ENCODE measurements around the gene ZACN.

DNA sequence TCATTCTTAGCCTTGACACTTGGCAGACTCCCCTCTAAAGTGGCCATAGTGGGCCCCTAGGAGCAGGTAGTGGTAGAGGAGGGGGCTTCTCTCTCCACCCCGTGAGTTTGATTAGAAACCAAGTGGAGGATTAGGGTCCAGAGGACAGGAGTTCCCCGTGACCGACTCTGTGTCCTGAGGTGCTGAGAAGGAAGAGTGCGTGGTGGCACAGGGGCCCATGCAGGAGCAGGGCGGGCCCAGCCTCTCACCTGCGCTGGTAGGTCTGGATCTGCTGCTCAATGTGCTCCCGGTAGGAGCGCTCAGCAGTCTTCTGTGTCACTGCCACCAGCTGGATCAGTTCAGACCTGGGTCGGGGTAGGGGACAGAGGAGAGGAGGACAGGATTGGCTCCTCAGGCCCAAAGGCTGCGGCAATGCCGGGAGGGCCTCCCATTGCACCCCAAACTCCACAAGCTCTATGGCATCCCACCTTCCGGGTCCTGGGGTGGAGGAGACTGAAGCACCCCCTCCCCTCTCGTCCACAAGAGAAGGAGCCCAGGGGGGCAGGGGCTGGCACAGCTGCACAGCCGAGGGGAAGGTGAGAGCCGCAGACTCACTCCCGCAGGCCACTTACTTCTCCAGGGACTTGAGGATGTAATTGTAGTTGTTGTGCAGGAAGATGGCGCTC is 6.2 kb downstream of the ZACN start:
- TF ChIP-seq, protein P1, sequence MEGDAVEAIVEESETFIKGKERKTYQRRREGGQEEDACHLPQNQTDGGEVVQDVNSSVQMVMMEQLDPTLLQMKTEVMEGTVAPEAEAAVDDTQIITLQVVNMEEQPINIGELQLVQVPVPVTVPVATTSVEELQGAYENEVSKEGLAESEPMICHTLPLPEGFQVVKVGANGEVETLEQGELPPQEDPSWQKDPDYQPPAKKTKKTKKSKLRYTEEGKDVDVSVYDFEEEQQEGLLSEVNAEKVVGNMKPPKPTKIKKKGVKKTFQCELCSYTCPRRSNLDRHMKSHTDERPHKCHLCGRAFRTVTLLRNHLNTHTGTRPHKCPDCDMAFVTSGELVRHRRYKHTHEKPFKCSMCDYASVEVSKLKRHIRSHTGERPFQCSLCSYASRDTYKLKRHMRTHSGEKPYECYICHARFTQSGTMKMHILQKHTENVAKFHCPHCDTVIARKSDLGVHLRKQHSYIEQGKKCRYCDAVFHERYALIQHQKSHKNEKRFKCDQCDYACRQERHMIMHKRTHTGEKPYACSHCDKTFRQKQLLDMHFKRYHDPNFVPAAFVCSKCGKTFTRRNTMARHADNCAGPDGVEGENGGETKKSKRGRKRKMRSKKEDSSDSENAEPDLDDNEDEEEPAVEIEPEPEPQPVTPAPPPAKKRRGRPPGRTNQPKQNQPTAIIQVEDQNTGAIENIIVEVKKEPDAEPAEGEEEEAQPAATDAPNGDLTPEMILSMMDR (IDR thresholded peaks at IDR 0.05): no peak
- no peak for TF ChIP-seq POLR2AphosphoS5 (IDR thresholded peaks at IDR 0.05; ENCODE audit: insufficient read depth in 1 of 2, low read depth in 1 of 2)

Data from vagina (tissue), 2 donors.